ENCODE data around the gene WAPL. TPM values are rescaled to one million over a fixed set of nuclear protein-coding genes. Genes with fewer than 3 reads are reported as not detected.
"Not testable (repeated sequence)": the region's sequence is repeated elsewhere in the genome, so short reads cannot be mapped to it uniquely, and the experiment has no call there.

WAPL gene
- polyA plus RNA-seq, 4 donors = 37.6 to 54.2 (median 48.3) TPM

GRCh38 chr10:86391236-86391840, 130.3 kb downstream of the WAPL start:
- DNase-seq (ENCODE audit: low read depth in 4 of 4, low spot score in 3 of 4) = no peak

- no peak for DNase-seq (ENCODE audit: low read depth in 4 of 4, low spot score in 3 of 4)
Measured at GRCh38 chr10:86390337-86391120, 131.1 kb downstream of the WAPL start.

- no peak for DNase-seq (ENCODE audit: low read depth in 4 of 4, low spot score in 3 of 4)
Measured at GRCh38 chr10:86389441-86390193, 132.0 kb downstream of the WAPL start.

GRCh38 chr10:86389109-86389440, 132.5 kb downstream of the WAPL start:
- not testable (repeated sequence) for DNase-seq (ENCODE audit: low read depth in 4 of 4, low spot score in 3 of 4)

GRCh38 chr10:86388119-86388704, 133.4 kb downstream of the WAPL start:
- no peak for DNase-seq (ENCODE audit: low read depth in 4 of 4, low spot score in 3 of 4)

GRCh38 chr10:86387178-86387794, 134.3 kb downstream of the WAPL start:
- DNase-seq (ENCODE audit: low read depth in 4 of 4, low spot score in 3 of 4) = no peak

- DNase-seq (ENCODE audit: low read depth in 4 of 4, low spot score in 3 of 4) = no peak
Measured at GRCh38 chr10:86385806-86386205, 135.8 kb downstream of the WAPL start.

Other genes with a start within 250 kb of the WAPL start
- 1 to 10 TPM; 1.6 to 5.4 (median 1.9) TPM for gene GRID1, start 155.0 kb downstream of the WAPL start, polyA plus RNA-seq (ENCODE audit: insufficient read length in 4 of 4)
- gene OPN4, start 132.8 kb upstream of the WAPL start, polyA plus RNA-seq (ENCODE audit: insufficient read length in 4 of 4) = not detected
- under 1 TPM; 0.68 to 0.87 (median 0.71) TPM for gene LDB3, start 146.7 kb upstream of the WAPL start, polyA plus RNA-seq (ENCODE audit: insufficient read length in 4 of 4)
- gene BMPR1A, start 234.8 kb upstream of the WAPL start, polyA plus RNA-seq (ENCODE audit: insufficient read length in 4 of 4) = 10 to 100 TPM; 64.3 to 89.4 (median 78.2) TPM

All from left renal pelvis (tissue), 4 donors.